ENCODE measurements around the gene SLC49A4. TPM values are rescaled to one million over a fixed set of nuclear protein-coding genes. Genes with fewer than 3 reads are reported as not detected.

The SLC49A4 gene
- total RNA-seq, 2 experiments from 2014 or later: 1.3 to 1.5 TPM

- no peak for DNase-seq
- Mint-ChIP-seq H3K4me3 (no peak overlapping the region), H3K27me3 (ENCODE audit: low read depth) (no peaks in the 10 kb centered on the region), H3K4me1 (ENCODE audit: low read depth) (no peaks in the 10 kb centered on the region), H3K27ac (no peak overlapping the region), H3K36me3 (ENCODE audit: low read depth) (peaks cover 4% of the 10 kb centered on the region), H3K9me3 (ENCODE audit: insufficient read depth) (no peaks in the 10 kb centered on the region)
- no peak for ATAC-seq
- CTCF ChIA-PET: interaction anchor here (1.3 kb wide), 2 partner anchors 14 to 15 kb away, joined by 3 to 5 read pairs; no protein-coding TSS in a partner anchor
- POLR2A ChIA-PET: no interaction called here
These were observed 24.2 kb upstream of the SLC49A4 start for GRCh38 chr3:122770521-122771202.

DNA sequence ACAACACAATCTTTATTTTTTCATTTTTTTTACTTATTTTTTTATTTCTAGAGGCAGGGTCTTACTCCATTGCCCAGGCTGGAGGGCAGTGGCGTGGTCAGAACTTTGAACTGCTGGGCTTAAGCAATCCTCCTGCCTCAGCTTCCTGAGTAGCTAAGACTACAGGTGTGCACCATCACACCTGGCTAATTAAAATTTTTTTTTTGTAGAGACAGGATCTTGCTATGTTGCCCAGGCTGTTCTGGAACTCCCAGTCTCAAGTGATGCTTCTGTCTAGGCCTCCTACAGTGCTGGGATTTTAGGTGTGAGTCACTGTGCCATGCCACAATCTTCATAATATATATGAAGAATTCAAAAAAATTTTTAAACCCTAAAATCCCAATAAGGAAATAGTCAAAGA lies 22.0 kb upstream of the SLC49A4 start:
- DNase-seq (no peak), ATAC-seq (no peak)
- ChIA-PET CTCF (no interaction called here), POLR2A (no interaction called here)
- H3K9me3 Mint-ChIP-seq (ENCODE audit: insufficient read depth): no peaks in the 10 kb centered on the region
- H3K36me3 Mint-ChIP-seq (ENCODE audit: low read depth): peaks cover 4% of the 10 kb centered on the region
- H3K27ac Mint-ChIP-seq: no peak overlapping the region
- H3K4me3 Mint-ChIP-seq: no peak overlapping the region
- no peaks in the 10 kb centered on the region for H3K27me3 Mint-ChIP-seq (ENCODE audit: low read depth)
- no peaks in the 10 kb centered on the region for H3K4me1 Mint-ChIP-seq (ENCODE audit: low read depth)

DNA sequence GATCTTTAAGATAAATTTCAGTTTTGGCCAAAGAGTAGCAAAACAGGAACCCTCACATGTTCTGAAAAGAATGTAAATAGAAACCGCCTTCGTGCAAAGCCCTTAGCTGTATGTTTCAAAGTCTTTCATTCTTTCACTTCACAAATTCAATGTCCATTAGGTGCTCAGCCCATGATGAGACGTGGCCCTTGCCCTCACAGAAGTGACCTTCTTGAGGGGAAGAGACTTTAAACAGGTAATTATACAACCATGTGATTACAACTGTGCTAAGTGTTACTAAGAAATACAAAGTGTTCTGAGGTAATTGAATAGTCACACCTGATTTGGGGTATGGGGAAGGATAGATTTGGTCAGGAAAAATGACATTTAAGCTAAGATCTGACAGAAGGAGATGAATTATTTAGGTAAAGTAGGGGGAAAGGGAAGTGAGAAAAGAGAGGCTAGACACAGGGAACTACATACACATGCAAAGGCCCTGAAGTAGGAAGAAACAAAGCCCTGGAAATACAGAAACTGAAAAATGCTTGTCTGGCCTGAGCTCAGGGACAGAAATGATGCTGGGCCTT lies 20.8 kb upstream of the SLC49A4 start:
- Mint-ChIP-seq H3K4me1 (ENCODE audit: low read depth) (no peaks in the 10 kb centered on the region), H3K4me3 (no peak overlapping the region), H3K9me3 (ENCODE audit: insufficient read depth) (no peaks in the 10 kb centered on the region), H3K27me3 (ENCODE audit: low read depth) (no peaks in the 10 kb centered on the region), H3K27ac (no peak overlapping the region), H3K36me3 (ENCODE audit: low read depth) (no peaks in the 10 kb centered on the region)
- DNase-seq (no peak), ATAC-seq (no peak)
- CTCF ChIA-PET: interaction anchor here (0.7 to 1.2 kb wide), 3 partner anchors 14 to 23 kb away, joined by 3 to 5 read pairs (median 3); no protein-coding TSS in a partner anchor
- POLR2A ChIA-PET: no interaction called here

DNA sequence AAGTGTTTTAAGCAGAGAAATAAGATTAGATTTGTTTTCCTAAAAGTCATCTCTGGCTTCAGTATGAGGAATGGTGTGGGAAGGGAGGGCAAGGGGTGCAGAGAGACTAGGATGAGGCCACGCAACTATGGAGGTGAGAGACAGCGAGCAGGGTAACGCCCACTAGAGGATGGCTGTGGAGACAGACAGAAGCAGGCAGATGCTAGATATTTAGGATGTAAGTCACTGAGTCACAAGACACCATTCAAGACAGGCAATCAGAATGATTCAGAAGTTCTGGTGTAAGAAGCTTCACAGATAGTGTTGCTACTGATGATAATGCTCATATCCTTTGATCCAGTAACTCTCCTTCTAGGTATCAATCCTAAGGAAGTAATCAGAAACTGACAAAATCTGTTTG lies 20.3 kb upstream of the SLC49A4 start:
- ChIA-PET POLR2A (no interaction called here), CTCF (interaction anchor here (1.0 to 1.2 kb wide), 2 partner anchors 14 to 20 kb away, joined by 3 to 5 read pairs; no protein-coding TSS in a partner anchor)
- DNase-seq: no peak
- H3K4me1 Mint-ChIP-seq (ENCODE audit: low read depth): no peaks in the 10 kb centered on the region
- no peak for ATAC-seq
- no peaks in the 10 kb centered on the region for H3K9me3 Mint-ChIP-seq (ENCODE audit: insufficient read depth)
- no peaks in the 10 kb centered on the region for H3K27me3 Mint-ChIP-seq (ENCODE audit: low read depth)
- H3K36me3 Mint-ChIP-seq (ENCODE audit: low read depth): no peaks in the 10 kb centered on the region
- H3K4me3 Mint-ChIP-seq: no peak overlapping the region
- no peak overlapping the region for H3K27ac Mint-ChIP-seq

GRCh38 chr3:122776675-122777468 lies 18.0 kb upstream of the SLC49A4 start:
- CTCF ChIA-PET: no interaction called here
- Mint-ChIP-seq H3K4me1 (ENCODE audit: low read depth) (no peaks in the 10 kb centered on the region), H3K4me3 (no peak overlapping the region), H3K27ac (no peak overlapping the region), H3K27me3 (ENCODE audit: low read depth) (no peaks in the 10 kb centered on the region), H3K36me3 (ENCODE audit: low read depth) (no peaks in the 10 kb centered on the region), H3K9me3 (ENCODE audit: insufficient read depth) (no peaks in the 10 kb centered on the region)
- no peak for DNase-seq
- POLR2A ChIA-PET: no interaction called here
- ATAC-seq: no peak

DNA sequence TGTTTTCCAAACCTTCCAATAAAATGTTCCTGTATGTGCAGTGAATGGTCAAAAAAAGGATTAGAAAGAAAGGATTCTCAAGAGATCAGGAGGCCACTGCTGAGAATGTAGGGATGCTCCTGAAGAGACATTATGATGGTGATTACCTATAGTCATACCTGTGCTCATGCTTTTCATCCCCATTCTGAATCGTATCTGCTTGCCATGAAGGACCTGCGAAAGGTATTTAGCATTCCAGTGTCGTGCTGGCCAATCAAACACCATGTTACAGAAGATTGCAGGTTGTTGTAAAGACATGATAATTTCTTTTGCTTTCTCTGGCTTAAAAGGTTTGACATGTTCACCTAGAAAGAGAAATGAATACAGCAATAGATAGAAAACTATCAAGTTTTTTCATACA lies 17.3 kb upstream of the SLC49A4 start:
- no peaks in the 10 kb centered on the region for H3K4me1 Mint-ChIP-seq (ENCODE audit: low read depth)
- H3K27me3 Mint-ChIP-seq (ENCODE audit: low read depth): no peaks in the 10 kb centered on the region
- no peaks in the 10 kb centered on the region for H3K36me3 Mint-ChIP-seq (ENCODE audit: low read depth)
- no peak overlapping the region for H3K27ac Mint-ChIP-seq
- no peak for ATAC-seq
- no peak for DNase-seq
- ChIA-PET CTCF (no interaction called here), POLR2A (no interaction called here)
- H3K9me3 Mint-ChIP-seq (ENCODE audit: insufficient read depth): no peaks in the 10 kb centered on the region
- H3K4me3 Mint-ChIP-seq: no peak overlapping the region

- no peak for ATAC-seq
- no peaks in the 10 kb centered on the region for H3K36me3 Mint-ChIP-seq (ENCODE audit: low read depth)
- POLR2A ChIA-PET: no interaction called here
These were observed 12.1 kb upstream of the SLC49A4 start for GRCh38 chr3:122782804-122783203.

GRCh38 chr3:122784436-122784835 lies 10.4 kb upstream of the SLC49A4 start:
- ATAC-seq (no peak), DNase-seq (no peak)
- CTCF ChIA-PET: interaction anchor here (2.5 kb wide), 1 partner anchor 29 kb away, joined by 8 read pairs; no protein-coding TSS in a partner anchor
- Mint-ChIP-seq H3K4me1 (ENCODE audit: low read depth) (peaks cover 14% of the 10 kb centered on the region), H3K9me3 (ENCODE audit: insufficient read depth) (no peaks in the 10 kb centered on the region), H3K36me3 (ENCODE audit: low read depth) (no peaks in the 10 kb centered on the region), H3K27ac (no peak overlapping the region), H3K27me3 (ENCODE audit: low read depth) (no peaks in the 10 kb centered on the region), H3K4me3 (no peak overlapping the region)
- POLR2A ChIA-PET: no interaction called here

More at GRCh38 chr3:122782804-122783203, 12.1 kb upstream of the SLC49A4 start:
- Mint-ChIP-seq H3K4me1 (ENCODE audit: low read depth) (peaks cover 8% of the 10 kb centered on the region), H3K9me3 (ENCODE audit: insufficient read depth) (no peaks in the 10 kb centered on the region), H3K27ac (no peak overlapping the region), H3K4me3 (no peak overlapping the region), H3K27me3 (ENCODE audit: low read depth) (no peaks in the 10 kb centered on the region)
- DNase-seq: no peak
- CTCF ChIA-PET: interaction anchor here (2.5 kb wide), 1 partner anchor 27 kb away, joined by 8 read pairs; no protein-coding TSS in a partner anchor

DNA sequence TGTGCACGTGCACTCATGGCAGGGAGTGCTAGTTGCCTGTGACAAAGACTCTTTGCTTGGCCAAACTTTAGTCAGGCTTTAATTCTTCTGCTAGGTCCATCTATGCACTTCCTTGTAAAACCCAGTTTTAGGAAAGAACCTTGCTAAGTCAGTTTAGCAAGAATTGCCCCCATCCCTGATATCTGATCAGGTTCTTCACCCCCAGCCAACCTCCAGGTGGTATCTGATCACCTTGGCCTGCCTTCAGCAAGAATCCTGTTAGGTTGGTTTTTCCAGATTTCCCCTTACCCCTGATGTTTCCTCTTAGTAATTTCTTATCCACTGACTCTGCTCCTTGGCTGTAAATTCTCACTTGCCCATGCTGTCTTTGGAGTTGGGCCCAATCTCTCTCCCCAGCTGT lies 9.6 kb upstream of the SLC49A4 start:
- POLR2A ChIA-PET: no interaction called here

DNA sequence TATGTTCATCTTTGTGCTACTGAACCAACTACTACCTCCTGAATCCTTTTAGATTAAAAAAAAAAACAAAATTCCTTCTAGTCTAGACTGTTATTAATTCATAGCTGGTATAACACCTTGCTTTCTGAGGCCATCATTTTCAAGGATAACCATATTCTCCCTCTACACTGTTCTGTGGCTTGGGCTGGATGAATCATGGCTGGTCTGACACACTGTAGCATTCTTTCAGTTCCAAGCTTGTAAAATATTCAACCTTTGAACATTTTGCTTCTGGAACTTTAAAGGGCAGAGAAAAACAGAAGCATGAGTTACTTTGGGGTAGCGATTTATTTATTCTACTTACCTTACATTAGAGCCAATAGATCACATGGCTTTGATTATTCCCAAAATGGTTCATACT lies 8.8 kb upstream of the SLC49A4 start:
- Mint-ChIP-seq H3K9me3 (ENCODE audit: insufficient read depth) (no peaks in the 10 kb centered on the region), H3K4me1 (ENCODE audit: low read depth) (peaks cover 14% of the 10 kb centered on the region), H3K36me3 (ENCODE audit: low read depth) (no peaks in the 10 kb centered on the region), H3K27ac (no peak overlapping the region), H3K4me3 (no peak overlapping the region), H3K27me3 (ENCODE audit: low read depth) (no peaks in the 10 kb centered on the region)
- ATAC-seq: no peak
- CTCF ChIA-PET: no interaction called here
- POLR2A ChIA-PET: no interaction called here
- no peak for DNase-seq

More for the DNA sequence above, 9.6 kb upstream of the SLC49A4 start:
- H3K4me1 Mint-ChIP-seq (ENCODE audit: low read depth): peaks cover 14% of the 10 kb centered on the region
- H3K27me3 Mint-ChIP-seq (ENCODE audit: low read depth): no peaks in the 10 kb centered on the region
- CTCF ChIA-PET: interaction anchor here (2.5 kb wide), 1 partner anchor 29 kb away, joined by 8 read pairs; no protein-coding TSS in a partner anchor
- H3K9me3 Mint-ChIP-seq (ENCODE audit: insufficient read depth): no peaks in the 10 kb centered on the region
- no peaks in the 10 kb centered on the region for H3K36me3 Mint-ChIP-seq (ENCODE audit: low read depth)
- ATAC-seq (no peak), DNase-seq (no peak)
- no peak overlapping the region for H3K27ac Mint-ChIP-seq
- H3K4me3 Mint-ChIP-seq: no peak overlapping the region

DNA sequence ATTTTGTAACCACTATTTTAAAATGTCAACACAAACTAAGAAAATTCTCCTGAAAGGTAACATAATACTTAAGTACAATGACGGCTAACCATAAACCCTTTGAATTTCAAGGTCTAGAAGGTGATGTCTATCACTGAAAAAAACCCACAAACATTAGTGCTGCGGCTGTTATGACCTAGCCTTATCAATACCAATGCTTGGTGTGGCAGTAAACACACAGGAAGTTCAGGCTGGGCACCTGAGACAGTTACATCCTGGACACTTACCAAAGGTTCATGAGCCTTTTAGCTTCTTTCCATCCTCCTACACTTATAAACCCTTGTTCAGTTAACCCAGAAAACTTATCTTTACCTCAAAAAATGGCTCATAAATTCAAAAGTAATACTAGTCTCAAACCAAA lies 7.0 kb upstream of the SLC49A4 start:
- Mint-ChIP-seq H3K36me3 (ENCODE audit: low read depth) (no peaks in the 10 kb centered on the region), H3K27me3 (ENCODE audit: low read depth) (no peaks in the 10 kb centered on the region), H3K4me1 (ENCODE audit: low read depth) (peaks cover 15% of the 10 kb centered on the region), H3K4me3 (no peak overlapping the region), H3K27ac (no peak overlapping the region), H3K9me3 (ENCODE audit: insufficient read depth) (no peaks in the 10 kb centered on the region)
- CTCF ChIA-PET: no interaction called here
- DNase-seq (no peak), ATAC-seq (no peak)
- POLR2A ChIA-PET: no interaction called here

All from activated CD8-positive, alpha-beta T cell treated with anti-CD3 and anti-CD28 coated beads, Interleukin-2, amount 10 ng/mL, durations not matched to agents 7 days and 5 days (primary cell).